Kidney (tissue), 14 donors: ENCODE data around the gene DCAF5. TPM values are rescaled to one million over a fixed set of nuclear protein-coding genes. Genes with fewer than 3 reads are reported as not detected.
A peak's percentile ranks its signal among the peaks of the same experiment; 100 is the strongest.

Experiments used
- DNase-seq, 5 donors: peaks; one replicate each; pipeline ENCODE4 v3.0.0-alpha.2; 2013 to 2020
- FAIRE-seq: peaks from 2 replicates; lab custom pipeline; 2012; peaks lifted over from hg19 to GRCh38; lab: Jason Lieb, UNC
- H3K27ac ChIP-seq, 2 donors: one replicate each; pipeline ENCODE4 v1.7.0; 2013; ENCODE audit warnings: low read depth in 2 of 2, low read length in 2 of 2, inconsistent platforms in 1 of 2
- H3K27me3 ChIP-seq: one replicate; pipeline ENCODE4 v1.7.1; 2013; ENCODE audit warnings: low read length, inconsistent platforms; ENCODE audit not compliant: control insufficient read depth, insufficient read depth
- H3K36me3 ChIP-seq, 3 donors: one replicate each; pipeline versions ENCODE4 v1.7.0 to v1.7.1; 2013; ENCODE audit warnings: low read length in 3 of 3, control low read depth in 1 of 3, inconsistent platforms in 1 of 3; ENCODE audit not compliant: insufficient read depth in 3 of 3, control insufficient read depth in 2 of 3
- H3K4me1 ChIP-seq, 3 donors: one replicate each; pipeline versions ENCODE4 v1.7.0 to v1.7.1; 2013; ENCODE audit warnings: low read length in 3 of 3, inconsistent platforms in 1 of 3, low read depth in 1 of 3; ENCODE audit not compliant: control insufficient read depth in 2 of 3, insufficient read depth in 2 of 3
- H3K4me3 ChIP-seq, 3 donors: one replicate each; pipeline versions ENCODE4 v1.7.0 to v1.8.1; 2013; ENCODE audit warnings: low read length in 3 of 3, control low read depth in 1 of 3, inconsistent platforms in 1 of 3
- H3K9ac ChIP-seq, 3 donors: one replicate each; pipeline versions ENCODE4 v1.7.0 to v1.7.1; 2013; ENCODE audit warnings: low read length in 3 of 3, control low read depth in 1 of 3, inconsistent platforms in 1 of 3
- H3K9me3 ChIP-seq, 3 donors: one replicate each; pipeline versions ENCODE4 v1.7.0 to v1.7.1; 2013; ENCODE audit warnings: low read length in 3 of 3, control low read depth in 1 of 3, inconsistent platforms in 1 of 3; ENCODE audit not compliant: control insufficient read depth in 2 of 3, insufficient read depth in 1 of 3
- intact Hi-C: fragments of 100-400 bp; cut with DNase I; formaldehyde crosslinking; loops from one replicate; pipeline ENCODE4 v1.11.1; 2022
- polyA plus RNA-seq: library from polyadenylated mRNA; stranded (reverse); fragments of 350-450 nt; fragmentation: Illumina TruSeq; extraction: RNeasy Lipid Tissue Mini Kit (QIAGEN cat#74804); gene quantifications from one replicate; pipeline ENCODE4 v1.2.3, GENCODE V29; 2014; ENCODE audit warnings: low read depth, low replicate concordance; ENCODE audit not compliant: insufficient read depth
- total RNA-seq: library from RNA; stranded (reverse); fragmentation: NEBNext Ultra II Directional; extraction: Animal tissue kit (Norgen Biotek cat#: 25700); gene quantifications from one replicate; pipeline ENCODE4 v1.2.1, GENCODE V29; 2021
- TF ChIP-seq, protein P1 (sequence below): IDR thresholded peaks from 3 replicates; pipeline ENCODE4 v1.5.1; 2012; ENCODE audit warnings: mild to moderate bottlenecking, moderate library complexity, borderline replicate concordance; ENCODE audit not compliant: insufficient read depth; ENCODE audit errors: extremely low read depth
- donor health status: control.
- donor health status: control.
- donor health status: control.
- donor health status: control.
- donor health status: control.
- donor health status: DM: yes; HTN: yes; CAD: no.
- donor health status: Normal renal cell carcinoma (clear cell type).

Gene DCAF5
- total and polyA plus RNA-seq, 2 donors from 2014 or later, result 17.3 to 51.0 TPM

DNA sequence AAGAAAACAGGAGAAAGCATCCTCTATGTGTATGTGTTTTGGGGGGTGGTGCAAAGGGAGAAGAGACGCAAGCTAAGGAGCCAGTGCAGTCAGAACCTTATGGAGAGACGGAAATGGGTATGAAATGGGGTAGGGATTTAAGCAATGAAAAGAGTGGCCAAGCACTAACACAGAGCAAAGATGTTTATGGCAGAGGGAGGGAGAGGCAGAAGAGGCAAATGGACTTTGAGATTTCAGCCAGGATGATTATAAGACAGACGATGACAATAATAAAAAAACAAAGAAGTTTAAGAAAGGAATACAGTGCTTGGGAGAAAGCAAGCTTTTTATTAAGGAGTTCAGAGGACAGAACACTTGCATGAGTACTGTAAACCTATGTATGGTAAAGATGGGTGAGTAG, 44.6 kb downstream of the DCAF5 start:
- TF ChIP-seq, protein P1, sequence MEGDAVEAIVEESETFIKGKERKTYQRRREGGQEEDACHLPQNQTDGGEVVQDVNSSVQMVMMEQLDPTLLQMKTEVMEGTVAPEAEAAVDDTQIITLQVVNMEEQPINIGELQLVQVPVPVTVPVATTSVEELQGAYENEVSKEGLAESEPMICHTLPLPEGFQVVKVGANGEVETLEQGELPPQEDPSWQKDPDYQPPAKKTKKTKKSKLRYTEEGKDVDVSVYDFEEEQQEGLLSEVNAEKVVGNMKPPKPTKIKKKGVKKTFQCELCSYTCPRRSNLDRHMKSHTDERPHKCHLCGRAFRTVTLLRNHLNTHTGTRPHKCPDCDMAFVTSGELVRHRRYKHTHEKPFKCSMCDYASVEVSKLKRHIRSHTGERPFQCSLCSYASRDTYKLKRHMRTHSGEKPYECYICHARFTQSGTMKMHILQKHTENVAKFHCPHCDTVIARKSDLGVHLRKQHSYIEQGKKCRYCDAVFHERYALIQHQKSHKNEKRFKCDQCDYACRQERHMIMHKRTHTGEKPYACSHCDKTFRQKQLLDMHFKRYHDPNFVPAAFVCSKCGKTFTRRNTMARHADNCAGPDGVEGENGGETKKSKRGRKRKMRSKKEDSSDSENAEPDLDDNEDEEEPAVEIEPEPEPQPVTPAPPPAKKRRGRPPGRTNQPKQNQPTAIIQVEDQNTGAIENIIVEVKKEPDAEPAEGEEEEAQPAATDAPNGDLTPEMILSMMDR, result no peak
- H3K9me3 ChIP-seq, result no peaks in the 10 kb centered on the region
- H3K36me3 ChIP-seq, result peaks cover 0 to 14% (median 9%) of the 10 kb centered on the region in 3 donors
- no peak overlapping the region for H3K27ac ChIP-seq
- intact Hi-C loops, result no loop called here
- FAIRE-seq, result no peak
- H3K4me3 ChIP-seq, result no peak overlapping the region
- DNase-seq, result no peak
- no peaks in the 10 kb centered on the region for H3K4me1 ChIP-seq
- no peaks in the 10 kb centered on the region for H3K27me3 ChIP-seq
- no peak overlapping the region for H3K9ac ChIP-seq

DNA sequence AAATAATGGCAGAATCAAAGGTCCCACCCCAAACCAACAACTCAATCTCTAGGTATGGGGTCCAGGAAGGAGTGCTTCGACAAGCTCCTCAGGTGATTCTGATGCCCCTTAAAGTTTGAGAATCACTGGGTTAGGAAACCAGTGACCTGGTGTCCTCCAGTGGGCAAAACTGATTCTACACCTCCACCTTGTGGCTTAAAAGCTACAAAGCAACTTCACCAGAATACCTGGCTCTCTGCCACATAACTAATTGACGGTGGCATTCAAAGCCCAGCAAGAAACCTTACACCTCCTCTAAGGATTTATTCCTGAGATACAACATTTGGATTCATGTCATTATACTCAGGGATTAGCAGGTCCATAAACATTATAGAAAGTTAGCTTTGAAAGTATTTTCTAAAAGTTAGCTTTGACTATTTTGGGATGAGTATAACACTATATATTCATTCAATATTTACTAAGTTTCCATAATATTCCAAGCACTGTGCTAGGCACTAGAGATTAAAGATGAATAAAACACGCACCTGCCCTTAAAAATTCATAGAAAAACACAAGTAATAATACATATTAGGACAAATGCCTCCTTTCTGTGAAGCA, 45.4 kb downstream of the DCAF5 start:
- H3K4me3 ChIP-seq, result no peak overlapping the region
- FAIRE-seq, result peak; percentile 19
- H3K9ac ChIP-seq, result no peak overlapping the region
- H3K36me3 ChIP-seq, result peaks cover 2 to 12% (median 10%) of the 10 kb centered on the region in 3 donors
- no peaks in the 10 kb centered on the region for H3K9me3 ChIP-seq
- H3K4me1 ChIP-seq, result no peaks in the 10 kb centered on the region
- no peak overlapping the region for H3K27ac ChIP-seq
- TF ChIP-seq, protein P1, result peak; percentile 58
- peak in 4 of 5 donors; percentile 32 to 78 (median 60) for DNase-seq
- H3K27me3 ChIP-seq, result no peaks in the 10 kb centered on the region
- intact Hi-C loops, result no loop called here

DNA sequence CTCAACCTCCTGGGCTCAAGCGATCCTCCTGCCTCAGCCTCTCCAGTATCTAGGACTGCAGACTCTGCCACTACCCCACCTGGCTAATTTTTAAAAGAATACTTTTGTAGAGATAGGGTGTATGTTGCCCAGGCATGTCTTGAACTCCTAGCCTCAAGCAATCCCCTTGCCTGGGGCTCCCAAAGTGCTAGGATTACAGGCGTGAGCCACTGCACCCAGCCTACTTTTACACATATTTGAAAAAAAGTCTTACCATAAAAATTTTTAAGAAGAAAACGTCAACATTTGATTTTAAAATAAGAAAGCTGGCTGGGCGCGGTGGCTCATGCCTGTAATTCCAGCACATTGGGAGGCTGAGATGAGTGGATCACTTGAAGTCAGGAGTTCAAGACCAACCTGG, 46.5 kb downstream of the DCAF5 start:
- Histone ChIP-seq H3K4me1 (peaks cover 0 to 4% (median under 1%) of the 10 kb centered on the region in 3 donors), H3K36me3 (peaks cover 2 to 10% (median 8%) of the 10 kb centered on the region in 3 donors), H3K27ac (no peak overlapping the region), H3K9ac (no peak overlapping the region), H3K9me3 (no peaks in the 10 kb centered on the region), H3K4me3 (no peak overlapping the region), H3K27me3 (no peaks in the 10 kb centered on the region)
- DNase-seq, result no peak
- intact Hi-C loops, result no loop called here
- TF ChIP-seq, protein P1, result no peak
- FAIRE-seq, result no peak
